RPMI7951 (cell line): Measurements from ENCODE around the gene EIF5AL1. TPM values are rescaled to one million over a fixed set of nuclear protein-coding genes. Genes with fewer than 3 reads are reported as not detected.
A peak's percentile ranks its signal among the peaks of the same experiment; 100 is the strongest.
"Not testable (repeated sequence)": the region's sequence is repeated elsewhere in the genome, so short reads cannot be mapped to it uniquely, and the experiment has no call there.

Experiments
- DNase-seq: peaks from one replicate; pipeline ENCODE4 v3.0.0-alpha.2; 2012; ENCODE audit warnings: low read depth
- total RNA-seq: library from RNA; depleted of rRNA; stranded (reverse); fragments of >200 nt; shearing (Covaris generic); gene quantifications from 2 replicates; pipeline ENCODE4 v1.2.3, GENCODE V29; 2014

The EIF5AL1 gene
- total RNA-seq, 1 experiment from 2014 or later, result 0.12 TPM

DNA sequence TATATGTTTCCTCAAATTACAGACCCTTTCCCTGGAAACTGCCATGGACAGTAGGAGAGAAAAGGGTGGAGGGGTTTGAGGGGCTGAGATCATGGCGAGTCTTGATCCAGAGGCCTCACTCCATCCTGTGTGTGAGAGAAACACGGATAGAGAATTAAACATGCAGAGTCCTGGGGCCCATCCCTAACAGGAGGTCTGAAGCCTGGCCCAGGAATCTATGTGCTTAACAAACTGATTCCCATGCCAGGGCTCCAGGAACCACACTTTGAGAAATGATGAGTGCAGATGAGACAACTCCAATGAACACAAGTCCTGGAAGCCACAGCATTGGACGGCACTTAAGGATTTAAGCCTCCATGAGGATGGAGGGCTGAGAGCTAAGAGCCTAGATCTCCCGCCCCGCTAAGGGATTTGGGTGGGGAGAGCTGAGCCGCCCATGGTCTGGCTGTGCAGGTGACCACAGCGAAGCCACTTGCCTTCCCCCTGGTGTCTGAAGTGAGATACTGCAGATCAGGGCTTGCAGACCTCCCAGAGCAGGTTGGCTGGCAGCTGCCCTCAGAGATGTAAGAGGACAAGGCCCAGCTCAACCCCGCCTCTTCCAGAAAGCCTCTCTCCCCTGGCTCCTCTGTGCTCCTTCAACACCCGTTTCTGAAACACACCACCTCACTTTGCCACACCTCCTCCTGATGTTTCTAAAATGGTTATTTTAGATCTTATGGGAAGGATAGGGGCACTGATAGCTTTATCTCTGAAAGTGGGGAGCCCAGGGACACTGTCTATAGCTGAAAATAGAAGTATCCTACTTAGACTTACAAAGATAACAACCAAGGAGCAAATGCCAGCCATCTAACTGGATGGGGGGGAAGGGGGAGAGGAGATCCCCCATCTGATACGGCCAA lies 24.8 kb upstream of the EIF5AL1 start:
- peak; percentile 55 for DNase-seq

DNA sequence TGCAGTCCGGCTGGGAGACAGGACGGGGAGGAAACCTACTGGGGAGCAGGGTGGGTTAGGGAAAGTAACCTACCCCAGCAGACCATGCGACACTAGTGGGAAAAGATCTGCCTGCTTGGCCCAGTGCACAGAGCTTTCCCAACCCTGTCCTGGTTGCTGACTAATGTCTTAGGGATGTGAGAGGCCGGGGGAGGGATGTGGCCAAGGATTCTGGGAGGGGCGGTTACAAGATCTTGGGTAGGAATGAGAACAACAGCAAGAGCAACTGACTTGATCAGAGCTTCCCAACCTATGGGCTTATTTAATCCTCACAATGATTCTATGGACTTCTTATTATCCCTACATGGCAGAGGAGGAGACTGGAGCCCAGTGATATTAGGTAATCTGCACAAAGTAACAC lies 24.0 kb upstream of the EIF5AL1 start:
- peak; percentile 85 for DNase-seq

DNA sequence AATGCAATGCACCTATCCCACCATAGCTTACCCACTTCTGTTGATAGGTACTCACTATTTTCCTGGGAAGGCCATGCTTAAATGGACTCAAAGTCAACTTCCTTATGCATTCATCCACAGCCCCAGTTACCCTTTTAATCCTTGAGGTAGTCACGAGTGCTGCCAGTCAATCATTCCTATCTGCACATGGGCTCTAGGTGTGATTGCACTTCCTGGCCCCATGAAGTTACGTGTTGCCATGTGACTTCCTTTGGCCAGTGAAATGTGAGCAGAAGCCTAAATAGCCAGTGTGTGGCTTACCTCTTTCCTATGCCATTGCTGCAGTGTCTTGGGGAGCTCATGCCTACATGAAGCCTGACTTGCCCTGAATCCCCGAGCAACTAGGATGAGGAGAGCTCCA lies 23.5 kb upstream of the EIF5AL1 start:
- no peak for DNase-seq

DNA sequence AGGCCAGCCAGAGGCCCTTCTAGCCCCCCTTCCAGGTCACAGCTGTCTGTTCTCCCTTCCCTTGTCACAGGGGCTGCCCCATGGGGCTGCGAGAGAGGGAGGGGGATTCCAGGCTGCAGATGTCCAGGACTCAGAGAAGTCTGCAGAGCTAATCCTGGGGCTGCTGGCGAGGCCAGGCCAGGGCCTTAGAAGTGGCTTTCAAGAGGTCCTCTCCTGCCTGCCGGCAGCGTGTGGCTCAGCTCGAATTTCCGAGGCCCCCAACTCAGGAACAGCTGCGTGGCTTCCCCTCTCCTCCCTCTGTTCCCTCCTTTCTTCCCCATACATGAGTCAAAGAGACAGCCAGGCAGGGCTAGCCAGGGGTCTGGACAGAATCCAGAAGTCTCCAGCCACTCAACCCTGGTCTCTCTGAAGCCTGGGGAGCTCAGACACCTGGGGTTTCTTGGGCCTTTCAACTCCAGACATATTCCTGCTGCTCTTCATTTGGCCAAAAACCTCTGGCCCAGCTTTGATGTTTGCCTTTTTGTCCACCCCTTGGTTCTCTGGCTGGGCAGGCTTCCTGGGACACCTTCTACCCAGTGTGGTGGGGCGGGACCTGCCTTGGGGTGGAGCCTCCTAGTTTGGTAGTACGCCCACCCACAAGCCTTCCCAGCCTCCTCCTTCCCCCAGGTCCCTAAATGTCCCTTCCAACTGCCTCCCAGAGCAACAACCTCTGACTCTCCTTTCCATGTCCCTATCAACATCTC lies 21.8 kb upstream of the EIF5AL1 start:
- peak; percentile 57 for DNase-seq

DNA sequence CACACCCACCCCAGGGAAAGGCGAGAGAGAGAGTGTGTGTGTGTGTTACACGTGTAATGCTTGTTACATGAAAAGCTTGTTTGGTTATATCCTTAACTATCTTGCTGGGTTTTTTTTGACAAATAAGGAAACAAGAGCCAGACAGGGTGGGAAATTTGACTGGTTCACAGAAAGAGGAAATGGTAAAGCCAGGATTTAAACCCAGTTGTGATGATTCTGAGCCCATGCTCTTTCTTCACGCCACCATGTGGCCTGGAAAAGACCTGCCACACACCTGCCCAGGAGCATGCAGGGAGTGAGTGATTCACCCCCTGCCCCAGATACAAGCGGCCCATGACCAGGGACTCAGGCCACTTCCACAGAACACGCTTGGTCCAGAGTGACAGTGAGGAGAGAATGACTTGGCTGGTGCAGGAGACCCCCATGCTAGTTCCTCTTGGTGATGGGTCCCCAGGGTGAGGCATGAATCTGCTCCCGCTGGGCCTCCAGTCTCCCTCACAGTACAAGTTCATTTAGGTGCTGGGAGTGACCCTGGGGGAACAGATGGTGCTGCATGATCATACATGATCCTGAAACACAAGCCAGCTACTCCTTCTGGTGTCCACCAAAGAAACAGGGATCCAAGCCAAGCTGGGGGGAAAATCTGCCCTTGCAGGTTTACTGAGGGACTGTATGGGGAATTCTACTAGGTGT lies 21.0 kb upstream of the EIF5AL1 start:
- DNase-seq, result no peak

DNA sequence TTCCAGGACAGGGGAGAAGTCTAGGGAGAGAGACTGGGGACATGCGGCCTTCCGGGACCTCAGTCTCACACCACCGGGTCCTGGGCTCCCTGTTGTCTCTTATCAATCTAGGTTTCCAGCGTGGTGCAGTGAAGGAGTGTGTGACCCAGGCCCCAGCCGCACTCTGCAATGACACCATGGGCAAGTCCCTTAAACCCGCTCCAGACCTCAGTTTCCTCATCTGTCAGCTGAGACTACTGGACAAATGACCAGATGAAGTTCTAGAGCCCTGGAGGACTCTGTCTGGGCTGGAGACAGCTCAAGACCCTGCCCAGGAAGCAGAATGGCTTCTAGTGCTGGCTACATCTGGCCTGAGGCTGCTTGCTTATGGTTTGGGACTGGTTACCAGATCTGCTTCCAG lies 20.1 kb upstream of the EIF5AL1 start:
- DNase-seq, result no peak

DNA sequence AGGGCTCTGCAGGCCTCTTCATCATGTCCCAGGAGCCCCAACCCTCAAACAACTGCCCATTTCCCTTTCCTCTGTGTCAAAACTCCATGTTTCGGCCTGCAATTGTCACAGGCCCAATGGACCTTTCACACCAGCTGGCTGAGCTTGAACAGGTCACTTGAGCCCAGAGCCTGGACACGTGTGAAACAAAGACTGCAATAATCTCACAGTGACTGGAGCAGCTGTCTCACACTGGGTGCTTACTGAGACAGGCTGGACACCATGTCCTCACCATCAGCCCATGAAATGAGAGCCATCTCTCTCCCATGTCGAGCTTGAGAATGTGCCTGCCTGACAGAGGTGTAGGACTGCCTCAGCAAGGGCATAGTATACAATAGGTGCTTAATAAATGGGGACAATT lies 19.5 kb upstream of the EIF5AL1 start:
- DNase-seq, result no peak

DNA sequence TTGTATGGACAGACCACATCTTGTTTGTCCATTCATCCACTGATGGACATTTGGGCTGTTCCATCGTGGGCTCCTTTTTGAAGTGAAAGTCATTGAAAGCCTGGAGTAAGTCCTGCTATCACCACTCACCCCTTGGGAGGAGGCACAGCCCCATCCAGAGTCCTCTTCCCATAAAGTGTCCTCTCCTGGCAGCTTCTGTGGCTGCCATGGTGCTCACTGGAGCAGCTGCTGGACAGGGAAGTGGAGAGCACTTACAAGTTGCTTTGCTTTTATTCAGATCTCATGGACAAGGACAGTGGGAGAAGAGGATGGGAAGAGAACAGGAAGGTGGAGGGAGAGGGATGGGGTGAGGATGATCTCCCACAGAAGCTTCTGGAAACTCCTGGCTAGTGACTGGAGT lies 18.5 kb upstream of the EIF5AL1 start:
- DNase-seq, result no peak

DNA sequence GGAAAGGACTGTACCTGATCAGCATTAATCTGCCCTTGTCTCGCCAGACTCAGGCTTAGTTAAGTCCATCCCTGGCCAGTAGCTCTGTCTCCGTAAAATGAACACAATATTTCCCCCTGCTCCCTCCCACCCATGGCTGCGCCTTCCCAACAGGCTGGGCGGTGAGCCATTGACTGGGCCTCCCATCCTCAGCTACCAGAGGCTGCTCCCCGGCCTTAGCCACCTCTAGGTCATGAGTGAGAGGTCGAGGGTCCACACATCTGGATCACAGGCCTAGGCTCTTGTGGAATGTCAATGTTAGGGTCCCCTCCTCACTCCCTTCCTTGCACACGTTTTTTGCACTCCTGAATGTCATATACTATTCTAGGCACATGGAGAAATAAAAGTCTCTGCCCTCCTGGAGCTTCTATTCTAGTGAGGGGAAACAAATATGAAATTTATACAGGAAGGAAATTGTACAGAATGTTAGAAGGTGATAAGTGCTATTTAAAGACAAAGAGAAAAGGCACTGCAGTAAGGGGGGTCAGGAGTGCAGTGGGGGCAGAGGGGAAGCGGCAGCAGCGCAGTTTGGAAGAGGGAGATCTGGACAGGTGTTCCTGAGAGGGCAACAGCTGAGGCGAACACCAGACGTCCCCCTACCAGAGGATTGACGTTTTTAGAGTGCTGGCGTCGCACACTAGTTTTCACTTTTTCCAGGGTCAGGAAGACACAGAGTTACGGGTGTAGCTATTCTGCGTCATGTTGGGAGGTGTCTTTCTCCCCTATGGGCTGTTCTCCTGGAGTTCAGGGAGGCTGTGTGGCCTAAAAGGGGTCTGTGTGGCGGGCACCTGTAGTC lies 17.2 kb upstream of the EIF5AL1 start:
- no peak for DNase-seq

DNA sequence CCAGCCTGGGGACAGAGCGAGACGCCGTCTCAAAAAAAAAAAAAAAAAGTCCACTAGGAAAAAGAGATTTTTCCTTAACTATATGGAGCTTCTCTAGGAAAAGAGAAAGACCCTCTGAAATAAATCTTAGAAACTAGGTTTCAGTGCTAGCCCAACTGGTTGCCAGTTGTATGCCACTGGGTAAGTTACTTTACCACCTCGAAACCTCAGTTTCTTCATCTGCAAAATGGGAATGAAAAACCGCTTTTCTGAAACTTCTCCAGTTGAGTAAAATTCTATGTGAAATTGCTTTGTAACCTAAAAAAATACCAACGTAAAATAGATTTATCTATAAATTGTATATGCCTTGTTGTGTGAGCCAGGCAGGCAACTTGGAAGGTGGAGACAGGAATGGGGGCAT lies 16.5 kb upstream of the EIF5AL1 start:
- DNase-seq, result no peak

DNA sequence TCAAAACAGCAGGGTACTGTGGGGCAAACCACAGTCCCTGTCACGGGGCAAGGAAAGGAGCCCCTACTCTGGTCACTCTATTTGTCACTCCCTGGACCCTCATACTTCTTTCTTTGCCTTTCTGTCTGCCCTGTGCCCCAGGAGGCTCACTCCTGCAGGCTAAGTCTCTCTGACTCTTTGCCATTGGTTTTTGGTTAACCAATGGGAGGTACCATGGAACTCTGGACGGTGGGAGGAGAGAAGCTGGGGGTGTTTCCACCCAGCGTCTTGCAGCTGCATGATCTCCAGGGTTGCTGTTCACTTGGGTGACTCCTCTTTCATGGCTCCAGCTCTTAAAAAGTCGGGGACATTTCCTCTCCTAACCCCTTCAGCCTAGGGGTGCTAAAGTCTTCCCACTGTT lies 15.4 kb upstream of the EIF5AL1 start:
- peak; percentile 39 for DNase-seq

DNA sequence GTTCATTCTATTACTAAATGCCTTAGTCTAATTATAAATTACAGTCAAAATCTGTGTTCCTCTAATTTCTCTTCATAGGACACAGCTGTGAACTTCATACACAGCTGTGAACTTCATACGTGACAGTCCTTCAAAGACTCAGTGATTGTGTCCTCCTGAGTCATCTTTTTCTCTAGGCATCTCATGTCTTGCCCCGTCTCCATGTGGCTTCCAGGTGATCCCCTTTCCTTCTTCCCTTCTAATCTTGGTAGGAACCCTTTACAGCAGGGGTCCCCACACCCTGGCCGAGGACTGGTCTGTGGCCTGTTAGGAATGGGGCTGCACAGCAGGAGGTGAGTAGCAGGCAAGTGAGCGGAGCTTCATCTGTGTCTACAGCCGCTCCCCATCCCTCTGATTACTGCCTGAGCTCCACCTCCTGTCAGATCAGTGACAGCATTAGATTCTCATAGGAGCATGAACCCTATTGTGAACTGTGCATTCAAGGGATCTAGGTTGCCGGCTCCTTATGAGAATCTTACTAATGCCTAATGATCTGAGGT lies 14.0 kb upstream of the EIF5AL1 start:
- DNase-seq, result no peak

DNA sequence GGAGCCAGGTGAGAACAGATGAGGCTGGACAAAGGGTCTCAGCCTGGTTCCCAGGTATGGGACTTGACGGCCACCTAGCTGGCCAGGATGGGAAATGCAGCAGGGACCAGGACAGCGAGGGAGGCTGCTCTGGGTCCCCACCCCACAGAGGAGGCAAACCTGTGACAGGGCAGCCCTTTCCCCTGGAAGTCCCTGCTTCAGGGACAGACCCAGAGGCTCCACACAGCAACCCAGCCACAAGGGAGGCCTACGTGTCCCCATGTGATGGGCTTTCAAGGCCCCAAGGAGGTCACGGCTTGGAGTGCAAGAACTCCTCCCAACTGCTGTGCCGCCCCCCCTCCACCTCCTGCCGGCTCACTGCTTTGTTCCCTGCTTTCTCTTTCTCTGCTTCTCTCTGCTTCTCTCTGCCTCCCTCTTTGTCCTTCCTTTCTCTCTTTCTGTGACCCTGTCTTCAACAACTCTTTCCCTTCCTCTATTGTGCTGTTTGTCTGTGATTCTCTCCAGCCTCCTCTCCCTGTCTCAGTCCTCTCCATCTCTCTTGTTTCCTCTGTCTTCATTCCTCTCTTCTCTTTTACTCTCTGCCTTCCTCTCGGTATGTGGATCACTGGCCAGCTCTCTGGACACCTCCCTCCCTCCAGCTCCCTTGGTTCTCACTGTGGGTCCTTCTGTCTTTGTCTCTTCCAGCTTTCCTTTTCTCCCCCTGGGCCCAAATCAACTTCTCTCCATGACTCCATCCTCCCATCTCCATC lies 9.6 kb upstream of the EIF5AL1 start:
- DNase-seq, result no peak

DNA sequence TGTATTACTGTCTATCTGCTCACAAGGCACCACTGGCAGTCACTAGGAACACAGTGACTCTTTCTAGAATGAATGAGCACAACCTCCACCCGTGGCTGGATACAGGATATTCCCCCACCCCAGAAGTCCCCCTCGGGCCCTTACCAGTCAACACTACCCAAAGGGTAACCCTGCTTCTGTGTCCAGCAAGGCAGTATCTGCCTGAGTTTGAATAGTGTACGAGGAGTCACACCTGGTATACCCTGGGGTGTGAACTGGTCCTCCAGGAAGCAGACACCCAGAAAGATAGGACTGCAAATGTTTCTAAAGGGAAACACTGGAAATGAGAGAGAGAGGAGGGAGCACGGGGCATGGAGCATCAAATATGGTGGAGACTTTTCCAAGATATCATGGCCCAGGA lies 8.5 kb upstream of the EIF5AL1 start:
- DNase-seq, result not testable (repeated sequence)

DNA sequence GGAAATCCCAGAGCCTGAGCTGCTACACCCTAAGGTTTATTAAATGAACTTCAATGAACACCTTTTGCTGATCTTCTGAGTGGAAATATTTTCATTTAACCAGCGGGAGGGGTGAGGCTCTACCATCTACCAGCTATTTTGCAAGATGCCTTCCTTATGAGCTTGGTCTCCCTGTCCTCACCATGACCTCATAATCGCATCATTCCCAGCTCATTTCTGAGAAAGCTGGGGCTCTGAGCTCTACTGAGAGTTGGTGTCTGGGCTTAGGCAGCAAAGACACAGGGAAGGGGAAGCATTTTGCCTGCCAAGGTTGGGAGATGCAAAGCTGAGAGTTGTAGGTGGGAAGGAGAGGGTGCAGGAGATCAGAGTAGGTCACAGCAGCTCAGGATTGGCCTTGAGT lies 7.8 kb upstream of the EIF5AL1 start:
- not testable (repeated sequence) for DNase-seq

DNA sequence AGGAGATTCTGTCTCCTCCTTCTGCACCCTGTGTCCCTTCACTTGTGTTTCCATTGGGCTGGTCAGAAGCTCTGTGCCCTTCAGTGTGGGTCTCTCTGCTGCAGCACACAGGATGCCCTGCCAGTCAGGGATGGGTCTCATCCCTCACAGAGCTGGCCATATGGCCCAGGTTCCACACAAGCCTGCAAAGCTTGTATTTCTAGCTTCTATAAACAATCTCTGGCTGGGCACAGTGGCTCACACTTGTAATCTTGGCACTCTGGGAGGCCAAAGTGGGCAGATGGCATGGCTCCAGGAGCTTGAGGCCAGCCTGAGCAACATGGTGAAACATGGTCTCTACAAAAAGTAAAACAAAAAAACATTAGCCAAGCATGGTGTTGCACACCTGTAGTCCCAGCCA lies 7.0 kb upstream of the EIF5AL1 start:
- DNase-seq, result not testable (repeated sequence)

DNA sequence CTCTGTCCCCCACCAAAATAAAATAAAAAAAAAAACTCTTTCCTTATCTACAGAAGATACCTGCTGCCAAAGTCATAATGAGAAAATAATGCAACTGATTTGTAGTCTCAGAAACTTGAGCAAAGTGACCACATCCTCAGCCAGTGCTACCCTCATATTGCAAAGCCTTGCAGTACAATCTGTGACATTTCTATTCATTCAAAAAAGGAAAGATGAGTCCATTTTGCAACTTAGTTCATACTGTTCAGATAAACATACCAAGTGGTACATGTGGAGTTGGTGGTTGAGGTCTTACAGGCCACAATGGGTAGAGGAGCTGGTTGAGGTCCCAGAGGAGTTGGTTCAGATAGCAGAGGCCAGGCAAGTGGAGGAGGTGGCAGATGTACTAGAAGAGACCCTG lies 6.5 kb upstream of the EIF5AL1 start:
- no peak for DNase-seq

DNA sequence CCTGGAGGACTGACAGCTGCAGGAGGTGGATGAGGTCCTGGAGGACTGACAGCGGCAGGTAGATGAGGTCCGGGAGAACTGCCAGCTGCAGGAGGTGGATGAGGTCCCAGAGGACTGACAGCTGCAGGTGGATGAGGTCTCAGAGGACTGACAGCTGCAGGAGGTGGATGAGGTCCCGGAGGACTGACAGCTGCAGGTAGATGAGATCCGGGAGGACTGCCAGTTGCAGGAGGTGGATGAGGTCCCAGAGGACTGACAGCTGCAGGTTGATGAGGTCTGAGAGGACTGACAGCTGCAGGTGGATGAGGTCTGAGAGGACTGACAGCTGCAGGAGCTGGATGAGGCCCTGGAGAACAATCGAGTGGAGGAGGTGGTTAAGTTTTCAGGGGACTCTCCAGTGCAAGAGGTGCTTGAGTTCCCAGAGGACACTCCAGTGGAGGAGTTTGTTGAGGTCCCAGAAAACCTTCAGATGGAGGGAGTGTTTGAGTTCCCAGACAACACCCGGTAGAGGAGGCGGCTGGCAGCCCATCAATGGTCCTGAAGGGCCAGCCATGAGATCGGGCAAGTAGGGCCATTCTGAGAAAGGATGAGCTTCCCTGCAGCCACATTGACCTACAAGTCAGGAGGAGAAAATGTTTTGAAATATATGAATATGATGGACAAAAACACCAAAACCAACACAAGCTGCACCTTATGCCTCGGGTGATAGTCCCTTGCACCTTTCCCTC lies 4.7 kb upstream of the EIF5AL1 start:
- DNase-seq, result no peak

DNA sequence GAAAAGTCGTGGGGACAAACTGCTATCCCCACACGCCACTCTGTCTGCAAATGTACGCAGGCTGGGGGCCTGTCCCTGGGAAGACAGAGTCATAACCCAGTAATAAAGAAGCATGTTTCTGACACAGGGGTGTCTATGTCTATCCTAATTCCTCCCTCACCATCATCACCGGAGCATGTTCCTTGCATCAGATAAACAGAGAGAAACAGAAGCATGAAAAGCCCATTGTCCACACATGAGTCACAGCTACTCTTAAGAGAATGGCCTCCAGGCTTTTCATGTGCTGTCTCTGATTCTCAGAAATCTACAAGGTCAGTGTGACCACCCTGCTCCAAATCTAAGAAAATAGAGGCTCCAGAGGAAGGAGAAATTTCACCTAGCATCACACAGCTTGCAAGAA lies 4.1 kb upstream of the EIF5AL1 start:
- not testable (repeated sequence) for DNase-seq
